ENCODE results near the gene VAV3. TPM values are rescaled to one million over a fixed set of nuclear protein-coding genes. Genes with fewer than 3 reads are reported as not detected.

The VAV3 gene
- total and polyA plus RNA-seq, 2 of the 13 experiments (the other 11 are each of a cell fraction or from before 2014, with no cell fraction given) = 15.9 to 29.8 TPM

- TF ChIP-seq, protein P1, sequence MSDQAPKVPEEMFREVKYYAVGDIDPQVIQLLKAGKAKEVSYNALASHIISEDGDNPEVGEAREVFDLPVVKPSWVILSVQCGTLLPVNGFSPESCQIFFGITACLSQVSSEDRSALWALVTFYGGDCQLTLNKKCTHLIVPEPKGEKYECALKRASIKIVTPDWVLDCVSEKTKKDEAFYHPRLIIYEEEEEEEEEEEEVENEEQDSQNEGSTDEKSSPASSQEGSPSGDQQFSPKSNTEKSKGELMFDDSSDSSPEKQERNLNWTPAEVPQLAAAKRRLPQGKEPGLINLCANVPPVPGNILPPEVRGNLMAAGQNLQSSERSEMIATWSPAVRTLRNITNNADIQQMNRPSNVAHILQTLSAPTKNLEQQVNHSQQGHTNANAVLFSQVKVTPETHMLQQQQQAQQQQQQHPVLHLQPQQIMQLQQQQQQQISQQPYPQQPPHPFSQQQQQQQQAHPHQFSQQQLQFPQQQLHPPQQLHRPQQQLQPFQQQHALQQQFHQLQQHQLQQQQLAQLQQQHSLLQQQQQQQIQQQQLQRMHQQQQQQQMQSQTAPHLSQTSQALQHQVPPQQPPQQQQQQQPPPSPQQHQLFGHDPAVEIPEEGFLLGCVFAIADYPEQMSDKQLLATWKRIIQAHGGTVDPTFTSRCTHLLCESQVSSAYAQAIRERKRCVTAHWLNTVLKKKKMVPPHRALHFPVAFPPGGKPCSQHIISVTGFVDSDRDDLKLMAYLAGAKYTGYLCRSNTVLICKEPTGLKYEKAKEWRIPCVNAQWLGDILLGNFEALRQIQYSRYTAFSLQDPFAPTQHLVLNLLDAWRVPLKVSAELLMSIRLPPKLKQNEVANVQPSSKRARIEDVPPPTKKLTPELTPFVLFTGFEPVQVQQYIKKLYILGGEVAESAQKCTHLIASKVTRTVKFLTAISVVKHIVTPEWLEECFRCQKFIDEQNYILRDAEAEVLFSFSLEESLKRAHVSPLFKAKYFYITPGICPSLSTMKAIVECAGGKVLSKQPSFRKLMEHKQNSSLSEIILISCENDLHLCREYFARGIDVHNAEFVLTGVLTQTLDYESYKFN (CRISPR knock-in tag; conservative IDR thresholded peaks at IDR 0.05) = no peak
- TF ChIP-seq, protein P2, sequence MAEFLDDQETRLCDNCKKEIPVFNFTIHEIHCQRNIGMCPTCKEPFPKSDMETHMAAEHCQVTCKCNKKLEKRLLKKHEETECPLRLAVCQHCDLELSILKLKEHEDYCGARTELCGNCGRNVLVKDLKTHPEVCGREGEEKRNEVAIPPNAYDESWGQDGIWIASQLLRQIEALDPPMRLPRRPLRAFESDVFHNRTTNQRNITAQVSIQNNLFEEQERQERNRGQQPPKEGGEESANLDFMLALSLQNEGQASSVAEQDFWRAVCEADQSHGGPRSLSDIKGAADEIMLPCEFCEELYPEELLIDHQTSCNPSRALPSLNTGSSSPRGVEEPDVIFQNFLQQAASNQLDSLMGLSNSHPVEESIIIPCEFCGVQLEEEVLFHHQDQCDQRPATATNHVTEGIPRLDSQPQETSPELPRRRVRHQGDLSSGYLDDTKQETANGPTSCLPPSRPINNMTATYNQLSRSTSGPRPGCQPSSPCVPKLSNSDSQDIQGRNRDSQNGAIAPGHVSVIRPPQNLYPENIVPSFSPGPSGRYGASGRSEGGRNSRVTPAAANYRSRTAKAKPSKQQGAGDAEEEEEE (CRISPR knock-in tag; IDR thresholded peaks at IDR 0.05; ENCODE audit: borderline replicate concordance) = no peak
- TF ChIP-seq HOXA3 (CRISPR knock-in tag; IDR thresholded peaks at IDR 0.05) (no peak), ZFP37 (CRISPR knock-in tag; IDR thresholded peaks at IDR 0.05; ENCODE audit: borderline replicate concordance) (no peak)
- TF ChIP-seq, protein P3, sequence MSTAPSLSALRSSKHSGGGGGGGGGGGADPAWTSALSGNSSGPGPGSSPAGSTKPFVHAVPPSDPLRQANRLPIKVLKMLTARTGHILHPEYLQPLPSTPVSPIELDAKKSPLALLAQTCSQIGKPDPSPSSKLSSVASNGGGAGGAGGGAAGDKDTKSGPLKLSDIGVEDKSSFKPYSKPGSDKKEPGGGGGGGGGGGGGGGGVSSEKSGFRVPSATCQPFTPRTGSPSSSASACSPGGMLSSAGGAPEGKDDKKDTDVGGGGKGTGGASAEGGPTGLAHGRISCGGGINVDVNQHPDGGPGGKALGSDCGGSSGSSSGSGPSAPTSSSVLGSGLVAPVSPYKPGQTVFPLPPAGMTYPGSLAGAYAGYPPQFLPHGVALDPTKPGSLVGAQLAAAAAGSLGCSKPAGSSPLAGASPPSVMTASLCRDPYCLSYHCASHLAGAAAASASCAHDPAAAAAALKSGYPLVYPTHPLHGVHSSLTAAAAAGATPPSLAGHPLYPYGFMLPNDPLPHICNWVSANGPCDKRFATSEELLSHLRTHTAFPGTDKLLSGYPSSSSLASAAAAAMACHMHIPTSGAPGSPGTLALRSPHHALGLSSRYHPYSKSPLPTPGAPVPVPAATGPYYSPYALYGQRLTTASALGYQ (CRISPR knock-in tag; IDR thresholded peaks at IDR 0.05) = no peak
- TF ChIP-seq, protein P4, sequence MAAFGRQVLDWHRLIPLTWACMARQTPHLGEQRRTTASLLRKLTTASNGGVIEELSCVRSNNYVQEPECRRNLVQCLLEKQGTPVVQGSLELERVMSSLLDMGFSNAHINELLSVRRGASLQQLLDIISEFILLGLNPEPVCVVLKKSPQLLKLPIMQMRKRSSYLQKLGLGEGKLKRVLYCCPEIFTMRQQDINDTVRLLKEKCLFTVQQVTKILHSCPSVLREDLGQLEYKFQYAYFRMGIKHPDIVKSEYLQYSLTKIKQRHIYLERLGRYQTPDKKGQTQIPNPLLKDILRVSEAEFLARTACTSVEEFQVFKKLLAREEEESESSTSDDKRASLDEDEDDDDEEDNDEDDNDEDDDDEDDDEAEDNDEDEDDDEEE (CRISPR knock-in tag; IDR thresholded peaks at IDR 0.05) = no peak
Measured at GRCh38 chr1:107954719-107955415, 10.1 kb downstream of the VAV3 start (continued).
